ENCODE measurements around the gene ACP7. TPM values are rescaled to one million over a fixed set of nuclear protein-coding genes. Genes with fewer than 3 reads are reported as not detected.
"Not testable (repeated sequence)": the region's sequence is repeated elsewhere in the genome, so short reads cannot be mapped to it uniquely, and the experiment has no call there.

ACP7 gene, protein sequence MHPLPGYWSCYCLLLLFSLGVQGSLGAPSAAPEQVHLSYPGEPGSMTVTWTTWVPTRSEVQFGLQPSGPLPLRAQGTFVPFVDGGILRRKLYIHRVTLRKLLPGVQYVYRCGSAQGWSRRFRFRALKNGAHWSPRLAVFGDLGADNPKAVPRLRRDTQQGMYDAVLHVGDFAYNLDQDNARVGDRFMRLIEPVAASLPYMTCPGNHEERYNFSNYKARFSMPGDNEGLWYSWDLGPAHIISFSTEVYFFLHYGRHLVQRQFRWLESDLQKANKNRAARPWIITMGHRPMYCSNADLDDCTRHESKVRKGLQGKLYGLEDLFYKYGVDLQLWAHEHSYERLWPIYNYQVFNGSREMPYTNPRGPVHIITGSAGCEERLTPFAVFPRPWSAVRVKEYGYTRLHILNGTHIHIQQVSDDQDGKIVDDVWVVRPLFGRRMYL
- under 1 TPM; 0.29 to 0.75 (median 0.67) TPM for polyA plus RNA-seq (ENCODE audit: insufficient read length in 3 of 3)
- long read RNA-seq, donor 1 = 0 reads
- long read RNA-seq, donor 2 = 0 reads
- long read RNA-seq, donor 3 = 0 reads
- long read RNA-seq, donor 4 = 0 reads
- long read RNA-seq, donor 5 = 0 reads
- long read RNA-seq, donor 6 = 0 reads
- long read RNA-seq, donor 7 = 0 reads
- long read RNA-seq, donor 8 = 0 reads
- long read RNA-seq, donor 9 = 0 reads
- long read RNA-seq, donor 10 = 0 reads
- long read RNA-seq, donor 11 = 0 reads
- long read RNA-seq, donor 12 = 0 reads
- long read RNA-seq, donor 13, partial matches to known transcripts = 20 of 20 reads
- long read RNA-seq, donor 13, other reads (novel, unspliced or antisense) = 0 of 20 reads
- long read RNA-seq, donor 14 = 0 reads
- long read RNA-seq, donor 15 = 0 reads
- long read RNA-seq, donor 16 = 0 reads

DNA sequence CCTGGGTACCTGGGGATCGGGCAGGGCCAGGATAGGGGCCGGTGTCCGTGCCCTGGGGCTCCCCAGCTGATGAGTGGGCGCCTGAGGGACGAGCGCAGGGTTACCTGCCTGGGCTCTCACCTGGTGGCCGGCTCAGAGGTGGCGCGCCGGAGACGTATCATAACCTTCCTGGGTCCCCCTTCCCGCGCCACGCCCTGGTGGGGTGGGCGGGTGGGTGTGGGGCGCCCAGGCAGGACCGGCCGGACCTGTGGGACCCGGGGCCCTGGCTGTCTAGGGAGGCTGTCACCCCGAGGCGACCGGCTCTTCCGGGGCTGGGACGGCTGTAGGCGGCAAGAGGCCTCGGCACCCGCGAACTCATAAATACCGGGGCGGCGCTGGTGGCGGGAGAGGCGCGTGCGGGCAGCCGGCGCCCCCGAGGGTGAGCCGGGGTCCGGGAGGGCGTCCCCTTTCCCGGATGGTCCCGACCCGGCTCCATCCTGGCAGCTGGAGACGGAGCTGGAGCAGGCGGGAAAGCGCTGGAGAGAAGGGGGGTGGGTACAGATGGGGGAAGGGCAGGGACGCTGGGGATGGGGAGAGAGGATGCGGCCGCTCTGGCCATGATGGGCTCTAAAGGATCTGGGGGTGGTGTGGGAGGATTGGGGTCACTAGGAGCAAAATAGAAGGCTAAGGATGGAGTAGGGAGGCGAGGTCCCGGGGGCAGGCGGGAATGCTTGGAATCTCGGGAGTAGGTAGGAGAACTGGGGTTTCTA lies at the start of gene ACP7:
Gene ACP7 (plus strand): TSS at position 386 of the 749 bp plus-strand sequence. CDS start 902 bp downstream, outside the sequence.
- DNase-seq = no peak

DNA sequence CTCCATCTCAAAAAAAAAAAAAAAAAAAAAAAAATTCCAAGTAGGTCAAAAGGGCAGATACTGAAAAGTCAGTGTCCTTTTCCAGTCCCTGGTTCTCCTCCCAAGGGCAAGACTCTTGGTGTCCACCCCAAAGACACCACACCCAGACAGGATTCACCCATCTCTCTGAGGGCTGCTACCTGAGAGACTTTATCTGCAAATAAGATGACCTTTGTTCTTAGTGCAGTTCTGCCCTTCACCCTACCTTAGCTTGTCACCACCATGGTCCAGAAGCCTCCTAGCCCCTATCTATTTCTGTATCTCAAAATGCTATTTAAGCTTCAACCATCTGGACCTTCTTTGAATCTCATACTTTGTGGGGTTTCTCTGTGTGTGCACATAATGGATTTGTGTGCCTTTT lies 47.6 kb upstream of the ACP7 start:
- no peak for DNase-seq

DNA sequence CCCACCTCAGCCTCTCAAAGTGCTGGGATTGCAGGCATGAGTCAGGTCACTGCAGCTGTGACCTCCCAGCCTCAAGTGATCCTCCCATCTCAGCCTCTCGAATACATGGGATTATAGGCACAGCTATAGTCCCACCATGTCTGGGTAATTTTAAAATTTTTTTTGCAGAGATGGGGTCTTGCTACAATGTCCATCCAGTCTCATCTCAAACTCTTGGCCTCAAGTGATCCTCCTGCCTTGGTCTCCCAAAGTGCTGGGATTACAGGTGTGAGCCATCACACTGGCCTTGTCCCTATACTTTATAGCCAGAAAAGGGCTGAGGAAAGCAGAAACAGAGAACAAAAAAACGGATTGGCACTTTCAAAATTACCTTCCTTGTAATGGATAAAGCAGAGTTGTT lies 47.0 kb upstream of the ACP7 start:
- no peak for DNase-seq

DNA sequence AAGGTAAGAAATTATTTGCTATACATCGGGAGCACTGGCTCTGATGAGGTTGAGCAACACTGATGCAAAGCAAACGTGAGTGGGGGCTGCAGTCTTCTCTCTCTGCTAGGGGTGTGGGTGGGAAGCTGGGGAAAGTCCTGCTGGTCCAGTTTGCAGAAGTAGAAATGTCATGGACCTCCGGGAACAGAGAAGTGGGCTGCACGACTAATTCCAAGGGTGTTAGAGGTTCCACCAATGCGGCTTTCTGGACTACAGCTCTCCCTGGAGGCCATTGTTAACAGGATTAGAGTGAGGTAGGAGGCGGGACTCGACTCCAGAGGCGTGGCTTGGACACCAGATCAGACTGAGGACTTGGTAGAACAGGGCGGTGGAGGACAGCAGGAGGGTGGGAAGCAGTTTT lies 46.1 kb upstream of the ACP7 start:
- peak; percentile 77 for DNase-seq

DNA sequence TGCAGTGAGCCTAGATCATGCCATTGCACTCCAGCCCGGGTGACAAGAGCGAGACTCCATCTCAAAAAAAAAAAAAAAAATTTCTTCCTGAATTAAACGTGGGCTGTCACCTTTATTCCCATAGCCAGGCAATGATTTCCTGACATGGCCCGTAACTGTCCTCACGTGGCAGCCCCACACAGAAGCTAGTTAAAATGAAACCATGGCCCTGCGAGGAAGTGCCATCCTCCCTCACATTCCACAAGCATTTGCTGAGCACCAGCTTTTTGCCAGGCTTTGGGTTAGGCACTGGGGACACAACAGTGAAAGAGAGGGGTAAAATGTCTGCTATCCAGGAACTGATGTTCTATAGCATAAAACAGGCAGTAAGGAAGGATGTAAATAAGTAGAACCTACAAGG lies 38.7 kb upstream of the ACP7 start:
- DNase-seq = no peak

DNA sequence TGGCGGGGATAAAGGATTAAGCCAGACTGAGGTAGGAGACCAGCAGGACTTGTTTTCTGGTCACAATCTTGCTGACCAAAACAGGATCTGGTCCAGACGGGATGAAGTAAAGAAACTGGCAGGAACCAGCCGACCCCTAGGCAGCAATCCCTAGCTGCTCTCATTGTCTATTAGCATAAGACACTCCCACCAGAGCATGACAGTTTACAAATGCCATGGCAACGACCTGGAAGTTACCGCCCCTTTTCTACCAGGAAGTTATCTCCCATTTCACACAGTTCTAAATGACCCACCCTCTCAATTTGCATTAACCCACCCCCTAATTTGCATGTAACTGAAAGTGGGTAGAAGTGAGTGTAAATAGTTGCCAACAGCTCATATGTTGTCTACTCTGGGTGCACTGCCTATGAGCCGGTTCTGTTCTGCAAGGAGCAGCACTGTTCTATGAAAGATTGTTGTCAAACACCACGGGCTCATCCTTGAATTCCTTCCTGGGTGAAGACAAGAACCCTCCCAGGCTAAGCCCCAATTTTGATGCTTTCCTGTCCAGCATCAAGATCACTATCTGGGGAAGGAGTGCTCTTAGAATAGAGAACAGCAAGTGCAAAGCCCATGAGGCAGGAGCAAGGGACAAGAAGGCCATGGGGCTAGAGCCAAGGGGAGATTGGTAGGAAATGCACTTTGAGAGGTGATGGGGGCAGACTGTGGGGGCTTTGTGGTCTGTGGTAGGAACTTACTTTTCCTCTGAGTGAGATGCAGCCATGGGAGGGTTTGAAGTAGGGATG lies 37.9 kb upstream of the ACP7 start:
- no peak for DNase-seq

DNA sequence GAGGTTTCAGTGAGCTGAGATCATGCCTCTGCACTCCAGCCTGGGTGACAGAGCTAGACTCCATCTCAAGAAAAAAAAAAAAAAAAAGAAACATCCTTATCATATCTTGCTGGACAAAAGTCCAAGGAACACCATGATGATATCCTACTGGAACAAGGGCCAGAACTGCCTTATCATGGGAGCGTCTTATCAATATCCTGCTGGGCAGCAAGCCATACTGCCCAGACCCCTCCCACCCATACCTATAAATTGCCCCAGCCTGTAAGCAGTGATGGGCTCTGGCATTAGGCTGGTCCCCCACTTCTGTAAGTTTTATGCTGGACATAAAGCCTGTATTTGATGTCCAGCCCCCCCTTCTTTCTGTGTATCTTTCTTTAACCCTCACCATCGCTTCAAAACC lies 37.1 kb upstream of the ACP7 start:
- DNase-seq = no peak

DNA sequence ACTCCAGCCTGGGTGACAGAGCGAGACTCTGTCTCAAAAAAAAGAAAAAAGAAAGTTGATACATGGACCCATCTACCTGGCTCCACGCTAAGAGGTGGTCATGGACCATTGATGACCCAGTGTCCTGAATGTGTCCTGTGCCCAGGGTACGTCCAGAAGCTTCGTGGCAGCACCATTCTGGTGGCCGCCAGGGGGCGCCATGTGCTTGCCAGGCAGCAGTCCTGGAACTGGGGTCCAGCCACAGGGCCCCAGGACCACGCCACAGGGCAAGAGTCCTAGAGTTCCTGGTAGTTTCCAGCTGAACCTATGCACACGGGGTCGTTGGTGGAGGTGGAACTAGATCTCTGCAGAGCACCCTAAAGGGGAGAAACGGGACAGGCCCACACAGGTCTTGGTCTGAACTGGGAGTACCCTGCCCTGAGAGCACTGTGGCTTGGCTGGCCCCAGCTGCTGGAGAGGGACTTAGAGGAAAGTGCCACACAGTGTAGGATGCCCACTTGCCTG lies 31.9 kb upstream of the ACP7 start:
- DNase-seq = no peak

DNA sequence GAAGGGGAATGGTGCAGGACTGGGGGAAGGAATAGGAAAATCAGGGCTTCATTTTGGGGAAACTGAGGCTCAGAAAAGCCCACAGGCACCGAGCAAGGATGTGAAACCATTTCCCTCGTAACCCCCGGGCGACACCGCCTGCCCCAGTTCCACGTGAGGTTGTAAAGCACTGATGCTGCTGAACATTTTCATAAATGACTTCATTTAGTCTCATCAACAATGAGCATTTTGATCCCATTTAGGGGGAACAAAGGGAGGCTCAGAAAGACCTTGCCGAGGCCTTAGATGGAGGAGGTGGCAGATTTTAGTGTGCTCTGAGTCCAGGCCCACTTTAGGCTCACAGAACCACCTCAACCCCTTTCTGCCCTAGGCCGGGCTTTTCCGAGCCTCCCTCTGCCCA lies 31.3 kb upstream of the ACP7 start:
- DNase-seq = no peak

DNA sequence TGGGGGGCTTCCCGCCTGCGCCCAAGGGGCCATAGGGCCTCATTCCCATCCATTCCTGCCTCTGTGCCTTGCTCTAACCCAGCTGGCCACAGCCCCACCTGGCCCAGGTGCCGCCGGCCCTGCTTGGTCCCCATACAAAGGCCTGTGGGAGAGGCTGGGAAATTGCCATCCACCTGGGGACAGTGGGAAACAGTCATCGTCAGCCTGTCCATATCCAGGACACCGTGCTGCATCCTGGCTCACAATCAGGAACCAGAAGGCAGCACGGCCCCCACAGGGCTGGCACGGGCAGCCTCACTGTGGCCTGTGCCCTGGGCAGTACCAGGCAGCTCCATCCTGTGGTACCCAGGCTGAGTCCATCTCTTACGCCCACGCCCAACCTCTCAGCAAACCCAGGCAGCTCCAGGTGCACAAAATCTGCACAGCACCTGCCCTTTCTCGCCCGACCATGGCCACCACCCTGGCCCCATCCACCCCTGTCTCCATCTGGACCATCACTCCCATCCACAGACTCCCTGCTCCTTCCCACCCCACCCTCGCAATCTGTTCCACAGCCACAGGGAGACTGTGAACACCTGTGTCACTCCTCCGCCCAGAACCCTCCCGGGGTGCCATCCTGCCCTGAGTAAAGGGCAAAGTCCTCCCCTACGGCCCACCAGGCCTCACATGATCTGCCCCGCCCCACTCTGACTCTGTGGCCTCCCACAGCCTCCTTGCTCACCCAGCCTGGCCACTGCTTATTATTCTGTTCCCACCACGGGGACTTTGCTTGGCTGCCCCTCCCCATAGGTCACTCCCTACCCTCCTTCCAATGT lies 30.7 kb upstream of the ACP7 start:
- DNase-seq = no peak

DNA sequence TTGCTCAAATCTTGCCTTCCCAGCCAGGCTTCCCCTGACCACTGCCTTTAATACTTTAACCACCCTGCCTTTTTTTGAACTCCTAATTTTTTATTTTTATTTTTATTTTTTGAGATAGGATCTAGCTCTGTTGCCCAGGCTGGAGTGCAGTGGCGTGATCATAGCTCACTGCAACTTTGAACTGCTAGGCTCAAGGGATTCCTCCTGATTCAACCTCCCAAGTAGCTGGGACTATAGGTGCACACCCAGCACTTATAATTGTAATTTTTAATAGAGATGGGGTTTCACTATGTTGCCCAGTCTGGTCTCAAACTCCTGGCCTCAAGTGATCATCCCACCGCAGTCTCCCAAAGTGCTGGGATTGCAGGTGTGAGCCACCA lies 30.1 kb upstream of the ACP7 start:
- DNase-seq = no peak

DNA sequence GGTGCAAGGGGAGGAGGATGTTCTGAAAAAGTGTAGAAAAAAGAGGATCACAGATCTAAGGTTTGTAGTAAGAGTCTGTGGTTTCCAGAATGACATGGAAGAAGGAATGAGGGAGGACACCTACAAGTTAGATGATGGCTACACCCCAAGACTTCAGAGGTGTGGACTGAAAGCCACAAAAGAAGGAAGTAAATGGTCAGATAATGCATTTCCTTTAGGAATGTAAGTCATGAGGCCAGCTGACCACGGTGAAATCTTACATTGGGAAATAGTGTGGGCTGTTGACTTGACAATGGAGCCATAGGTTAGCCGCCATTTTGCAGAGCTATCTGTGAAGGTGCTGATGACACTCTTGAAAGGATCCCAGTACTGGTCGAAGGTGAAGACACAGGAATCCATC lies 26.6 kb upstream of the ACP7 start:
- DNase-seq = no peak

DNA sequence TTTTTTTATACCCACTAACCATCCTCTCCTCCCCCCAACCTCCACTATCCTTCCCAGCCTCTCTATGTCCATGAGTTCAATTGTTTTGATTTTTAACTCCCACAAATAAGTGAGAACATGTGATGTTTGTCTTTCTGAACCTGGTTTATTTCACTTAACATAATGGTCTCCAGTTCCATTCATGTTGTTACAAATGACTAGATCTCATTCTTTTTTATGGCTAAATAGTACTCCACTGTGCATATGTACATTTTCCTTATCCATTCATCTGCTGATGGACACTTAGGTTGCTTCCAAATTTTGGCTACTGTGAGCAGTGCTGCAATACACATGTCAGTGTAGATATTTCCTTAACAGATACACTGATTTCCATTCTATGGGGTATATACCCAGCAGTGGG lies 24.9 kb upstream of the ACP7 start:
- no peak for DNase-seq

DNA sequence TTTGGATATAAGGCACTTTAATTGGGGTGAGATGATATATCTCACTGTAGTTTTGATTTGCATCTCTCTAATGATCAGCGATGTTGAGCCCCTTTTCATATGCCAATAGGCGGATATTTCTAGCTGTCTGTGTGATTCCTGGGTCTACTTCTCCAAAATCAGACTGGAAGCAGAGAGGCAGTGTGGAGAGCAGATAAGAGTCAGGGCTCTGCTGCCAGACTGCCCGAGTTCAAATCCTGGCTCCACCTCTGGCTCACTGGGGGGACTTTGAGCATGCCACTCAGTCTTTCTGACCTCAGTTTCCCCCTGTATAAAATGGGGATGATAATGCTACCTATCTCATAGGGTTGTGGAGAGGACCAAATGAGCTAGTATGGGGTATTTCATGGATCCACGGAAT lies 24.0 kb upstream of the ACP7 start:
- no peak for DNase-seq

DNA sequence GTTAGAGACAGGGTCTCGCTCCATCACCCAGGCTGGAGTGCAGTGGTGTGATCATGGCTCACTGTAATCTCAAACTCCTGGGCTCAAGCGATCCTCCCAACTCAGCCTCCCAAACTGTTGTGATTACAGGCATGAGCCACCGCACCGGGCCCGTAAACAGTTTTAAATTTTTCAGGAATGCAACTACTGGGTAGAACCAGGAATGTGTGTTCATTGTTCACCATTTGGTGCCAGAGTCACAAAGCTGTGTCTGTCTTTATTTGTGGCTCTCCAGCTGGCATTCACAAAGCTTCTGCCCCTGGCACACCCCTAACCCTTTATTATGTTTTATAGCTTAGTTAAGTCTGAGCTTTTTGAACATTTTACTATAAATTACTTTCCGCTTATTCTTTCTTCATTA lies 19.8 kb upstream of the ACP7 start:
- no peak for DNase-seq

DNA sequence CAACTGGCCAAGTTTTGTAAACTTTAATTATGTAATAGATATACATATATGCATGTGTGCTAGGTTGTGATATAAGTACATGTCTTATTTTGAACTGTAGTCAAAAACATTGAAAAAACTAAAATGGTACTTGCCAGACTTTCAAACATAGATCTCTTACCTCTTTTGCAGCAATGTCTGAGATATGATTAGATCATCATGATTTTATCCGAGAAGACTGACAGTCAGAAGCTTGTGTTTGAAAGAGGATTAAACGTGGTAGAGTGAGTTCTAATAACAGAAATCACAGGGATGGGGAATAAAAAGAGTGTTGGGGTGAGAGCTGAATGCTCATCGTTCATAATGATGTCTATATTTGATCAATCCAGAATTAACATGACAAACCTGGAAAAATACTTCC lies 18.2 kb upstream of the ACP7 start:
- no peak for DNase-seq

DNA sequence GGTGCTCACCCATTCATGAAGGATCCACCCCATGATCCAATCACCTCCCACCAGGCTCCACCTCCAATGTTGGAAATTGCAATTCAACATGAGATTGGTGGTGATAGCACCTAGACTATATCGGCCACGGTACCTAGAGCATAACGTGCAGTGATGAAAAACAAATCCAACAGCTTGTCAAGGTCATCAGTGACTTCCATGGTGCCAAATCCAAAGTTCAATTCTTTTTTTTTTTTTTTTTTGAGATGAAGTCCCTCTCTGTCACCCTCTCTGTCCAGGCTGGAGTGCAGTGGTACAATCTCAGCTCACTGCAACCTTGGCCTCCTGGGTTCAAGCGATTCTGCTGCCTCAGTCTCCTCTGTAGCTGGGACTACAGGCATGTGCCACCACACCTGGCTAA lies 17.1 kb upstream of the ACP7 start:
- DNase-seq = no peak

DNA sequence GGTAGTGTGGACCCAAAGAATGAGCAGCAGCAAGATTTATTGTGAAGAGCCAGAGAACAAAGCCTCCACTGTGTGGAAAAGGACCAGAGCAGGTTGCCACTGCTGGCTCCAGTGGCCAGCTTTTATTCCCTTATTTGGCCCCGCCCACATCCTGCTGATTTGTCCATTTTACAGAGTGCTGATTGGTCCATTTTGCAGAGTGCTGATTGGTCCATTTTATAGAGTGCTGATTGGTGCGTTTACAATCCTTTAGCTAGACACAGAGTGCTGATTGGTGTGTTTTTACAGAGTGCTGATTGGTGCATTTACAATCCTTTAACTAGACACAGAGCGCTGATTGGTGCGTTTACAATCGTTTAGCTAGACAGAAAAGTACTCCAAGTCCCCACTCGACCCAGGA lies 15.9 kb upstream of the ACP7 start:
- DNase-seq = not testable (repeated sequence)

DNA sequence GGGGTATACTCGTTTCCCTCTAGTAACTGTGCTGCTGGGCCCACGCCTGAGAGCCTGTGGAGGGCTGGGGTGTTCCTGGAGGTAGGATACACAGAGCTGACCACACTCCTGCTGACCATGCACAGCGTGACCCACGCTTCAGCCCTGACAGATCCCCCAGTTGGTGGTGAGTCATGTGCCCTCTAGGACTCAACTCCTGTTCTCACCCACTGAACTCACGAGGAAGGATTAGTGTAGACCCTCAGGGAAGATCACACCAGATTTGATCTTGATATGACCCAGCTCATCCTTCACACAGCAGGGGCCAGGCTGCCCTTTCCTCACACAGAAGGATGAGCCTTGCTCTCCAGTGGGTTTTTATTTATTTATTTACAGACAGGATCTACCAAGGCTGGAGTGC lies 13.3 kb upstream of the ACP7 start:
- DNase-seq = no peak

DNA sequence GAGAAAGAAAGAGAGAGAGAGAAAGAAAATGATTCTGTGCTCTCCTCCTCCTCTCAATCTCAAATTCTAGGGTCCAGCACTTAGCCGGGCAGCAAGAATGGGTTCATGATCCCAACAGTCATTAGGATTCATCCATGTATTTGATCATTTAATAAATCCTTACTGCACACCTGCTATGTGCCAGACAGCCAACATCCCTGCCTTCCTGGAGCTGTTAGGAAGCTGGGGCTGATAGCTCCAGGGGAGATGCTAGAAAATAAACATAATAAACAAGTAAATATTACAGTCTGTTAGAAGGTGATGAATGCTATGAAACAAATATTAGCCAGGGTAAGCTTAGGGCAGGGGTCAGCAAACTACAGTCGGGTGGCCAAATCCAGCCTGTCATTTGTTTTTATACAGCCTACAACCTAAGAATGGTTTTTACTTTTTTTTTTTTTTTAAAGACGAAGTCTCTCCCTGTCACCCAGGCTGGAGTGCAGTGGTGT lies 9.9 kb upstream of the ACP7 start:
- DNase-seq = no peak
